ENCODE measurements around the gene SLC6A6.

GRCh38 chr3:14440531-14441239 lies 38.3 kb downstream of the SLC6A6 start:
- TF ChIP-seq CTCF (IDR thresholded peaks at IDR 0.05) (no peak), POLR2A (IDR thresholded peaks at IDR 0.05) (no peak)
